Central memory CD4-positive, alpha-beta T cell (primary cell): Measurements from ENCODE around the gene BIN2.

Experiments used
- DNase-seq: peaks from one replicate; pipeline ENCODE4 v3.0.0; 2022
- total RNA-seq, 3 experiments: gene quantifications; one replicate each; lab custom pipeline; 2026; lab: John Stamatoyannopoulos, UW

Gene BIN2
- 33.2 to 262 (median 242) reads per million in 3 experiments for total RNA-seq

- DNase-seq = peak; percentile 74
These were observed at the start of gene BIN2 for GRCh38 chr12:51323966-51324895. TSS of gene BIN2 (minus strand) at chr12:51324174. CDS start at chr12:51324102, 72 bp downstream.

- no peak for DNase-seq
These were observed 49.2 kb upstream of the BIN2 start for GRCh38 chr12:51373187-51373586.

DNA sequence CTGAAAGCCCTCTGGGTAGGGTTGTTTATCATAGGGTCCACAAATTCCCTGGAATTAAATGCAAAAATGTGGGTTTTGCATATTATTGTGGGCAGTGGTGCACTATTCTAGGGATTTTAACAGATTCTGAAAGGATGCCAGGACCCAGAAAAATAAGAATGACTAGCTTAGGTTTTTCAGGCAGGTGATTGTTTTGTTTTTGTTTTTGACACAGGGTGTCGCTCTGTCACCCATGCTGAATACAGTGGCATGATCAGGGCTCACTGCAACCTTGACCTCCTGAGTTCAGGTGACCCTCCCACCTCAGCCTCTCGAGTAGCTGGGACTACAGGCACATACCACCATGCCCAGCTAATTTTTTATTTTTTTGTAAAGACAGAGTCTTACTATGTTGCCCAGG lies 48.0 kb upstream of the BIN2 start:
- DNase-seq = no peak

GRCh38 chr12:51371295-51371953 lies 47.5 kb upstream of the BIN2 start:
- no peak for DNase-seq

- no peak for DNase-seq
These were observed 46.7 kb upstream of the BIN2 start for GRCh38 chr12:51370667-51371066.

DNA sequence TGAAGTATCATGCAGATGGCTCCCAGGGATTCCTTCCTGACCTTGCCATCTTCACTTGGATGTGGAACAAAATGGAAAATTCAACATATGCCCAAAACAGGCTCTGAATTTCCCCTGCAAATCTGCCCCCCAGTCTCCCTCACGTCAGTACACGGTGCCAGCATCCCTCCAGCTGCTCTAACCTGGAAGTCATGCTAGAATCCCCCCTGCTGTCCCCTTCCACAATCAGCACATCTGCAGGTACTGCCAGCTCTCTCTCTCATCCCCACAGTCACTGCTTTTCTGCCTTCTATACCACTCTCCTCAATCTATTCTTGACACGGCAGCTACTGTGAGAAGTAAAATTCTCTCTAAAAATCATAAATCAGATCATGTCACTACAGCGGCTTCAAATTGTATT lies 45.6 kb upstream of the BIN2 start:
- no peak for DNase-seq

DNA sequence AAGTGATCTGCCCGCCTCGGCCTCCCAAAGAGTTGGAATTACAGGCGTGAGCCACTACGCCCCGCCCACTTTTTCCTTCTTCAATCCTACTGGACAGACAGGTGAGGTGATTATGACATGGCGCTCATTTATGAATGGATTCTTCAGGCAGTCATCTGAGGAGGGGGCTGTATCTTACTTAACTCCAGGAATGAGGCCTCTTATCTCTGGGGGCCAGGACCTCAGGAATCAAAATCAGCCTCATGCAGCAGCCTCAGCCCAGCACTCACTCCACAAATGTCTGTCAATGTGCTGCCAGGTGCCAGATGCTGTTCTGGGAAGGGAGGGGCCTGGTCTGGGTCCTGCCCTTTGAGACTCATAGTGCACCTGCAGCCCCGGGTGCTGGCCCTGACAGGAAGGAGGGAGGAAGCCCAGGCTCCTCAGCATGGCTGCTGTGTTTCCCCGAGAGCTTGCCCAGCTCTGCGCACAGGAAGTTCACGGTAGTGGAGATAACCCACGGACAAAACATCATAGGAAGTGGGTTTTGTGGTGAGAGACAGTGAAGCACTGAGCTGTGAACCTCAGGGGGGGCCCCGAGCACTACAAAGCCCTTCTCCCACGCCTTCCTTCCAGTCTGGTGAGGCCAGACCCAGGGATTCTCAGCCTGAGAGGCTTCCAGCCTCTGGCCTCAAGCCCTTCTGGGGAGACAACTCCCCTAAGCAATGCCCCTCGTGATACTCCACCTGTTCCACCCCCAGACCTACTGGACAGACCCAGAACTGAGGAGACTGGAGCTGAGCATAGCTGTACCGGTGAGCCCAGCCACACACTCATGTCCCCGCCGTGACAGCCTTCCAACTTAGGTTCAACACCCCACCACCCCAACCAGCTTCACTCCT lies 44.9 kb upstream of the BIN2 start:
- DNase-seq = peak; percentile 98

DNA sequence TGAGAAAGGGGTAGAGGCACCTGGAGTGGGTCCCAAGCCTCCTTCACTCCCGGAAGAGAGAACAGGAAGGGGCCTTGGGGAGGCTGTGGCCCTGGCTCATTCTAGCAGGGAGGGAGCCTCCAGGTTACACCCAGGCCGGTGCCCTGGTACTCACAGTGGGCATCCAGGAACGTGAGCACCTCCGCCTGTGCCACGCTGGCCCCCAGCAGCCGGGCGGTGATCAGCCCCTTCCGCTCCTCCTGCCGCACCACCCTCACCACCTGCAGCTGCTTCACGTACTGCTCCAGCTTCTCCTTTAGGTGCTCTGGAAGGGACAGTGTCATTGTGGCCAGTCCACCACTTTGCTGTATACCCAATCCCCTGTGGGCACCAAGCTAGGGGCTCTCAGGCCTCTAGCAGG lies 41.3 kb upstream of the BIN2 start:
- DNase-seq = no peak

- no peak for DNase-seq
These were observed 40.0 kb upstream of the BIN2 start for GRCh38 chr12:51364001-51364400.

DNA sequence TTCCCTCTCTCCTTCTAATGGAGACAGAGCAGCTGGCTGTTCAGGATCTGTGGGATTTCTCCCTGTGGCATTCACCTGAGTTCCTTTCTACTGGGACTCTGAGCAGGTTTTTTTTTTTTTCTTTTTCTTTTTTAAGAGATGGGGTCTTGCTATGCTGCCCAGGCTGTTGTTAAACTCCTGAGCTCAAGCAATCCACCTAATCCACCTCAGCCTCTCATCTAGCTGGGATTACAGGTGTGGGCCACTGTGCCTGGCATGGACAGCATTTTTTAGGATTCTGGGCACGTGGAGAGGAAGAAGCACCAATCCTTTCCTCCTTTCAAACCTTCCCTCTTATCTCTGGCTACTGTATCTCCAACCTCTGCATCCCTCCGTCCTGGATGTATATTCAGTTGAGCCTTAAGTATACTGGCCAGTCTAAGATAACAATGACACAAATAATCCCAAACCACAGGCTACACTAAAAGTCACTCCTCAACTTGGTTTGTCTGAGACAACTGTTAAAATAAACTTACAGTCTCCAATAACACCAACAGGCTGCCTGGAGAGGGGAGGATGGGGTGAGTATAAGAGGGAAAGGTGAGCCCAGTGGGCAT lies 38.9 kb upstream of the BIN2 start:
- DNase-seq = no peak

- DNase-seq = no peak
These were observed 38.3 kb upstream of the BIN2 start for GRCh38 chr12:51362307-51362706.

DNA sequence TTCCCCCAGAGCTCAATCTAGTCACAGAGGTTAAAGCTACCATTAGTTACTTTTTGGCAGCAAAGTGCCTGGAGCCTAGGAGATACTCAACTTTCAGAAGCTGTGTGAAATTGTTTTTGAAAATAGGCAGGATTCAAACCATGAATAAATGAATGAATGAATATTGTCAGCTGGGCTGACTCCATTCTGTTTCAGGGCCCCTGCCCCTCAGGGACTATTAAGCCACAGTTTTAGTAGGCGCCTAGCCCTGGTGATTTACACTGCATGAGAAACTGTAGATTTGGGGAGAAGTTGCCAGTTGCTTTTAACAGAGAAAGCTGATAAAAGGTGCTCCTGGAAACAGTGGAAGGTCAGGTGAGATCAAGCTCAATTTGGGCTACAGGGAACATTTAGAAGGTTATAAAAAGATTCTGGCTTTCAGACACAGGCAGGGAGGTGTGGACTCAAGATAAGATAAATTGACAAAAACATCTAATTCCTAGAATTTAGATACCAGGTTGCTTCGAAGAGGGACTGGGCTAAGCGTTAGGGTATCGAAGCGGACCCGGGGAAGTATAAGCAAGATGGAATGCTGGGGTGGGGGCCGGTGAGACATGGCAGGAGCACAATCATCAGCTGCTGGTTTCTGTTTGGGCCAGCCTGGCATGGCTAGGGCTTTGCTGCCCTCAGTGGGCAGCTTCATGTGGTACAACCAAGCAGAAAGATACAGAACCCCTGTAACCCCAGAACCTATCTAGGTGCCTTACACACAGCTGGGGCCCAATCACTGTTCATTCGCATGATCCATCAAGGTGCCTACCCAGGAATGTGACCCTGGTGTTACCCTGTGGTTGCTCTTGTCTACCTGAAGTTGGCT lies 37.4 kb upstream of the BIN2 start:
- DNase-seq = no peak

DNA sequence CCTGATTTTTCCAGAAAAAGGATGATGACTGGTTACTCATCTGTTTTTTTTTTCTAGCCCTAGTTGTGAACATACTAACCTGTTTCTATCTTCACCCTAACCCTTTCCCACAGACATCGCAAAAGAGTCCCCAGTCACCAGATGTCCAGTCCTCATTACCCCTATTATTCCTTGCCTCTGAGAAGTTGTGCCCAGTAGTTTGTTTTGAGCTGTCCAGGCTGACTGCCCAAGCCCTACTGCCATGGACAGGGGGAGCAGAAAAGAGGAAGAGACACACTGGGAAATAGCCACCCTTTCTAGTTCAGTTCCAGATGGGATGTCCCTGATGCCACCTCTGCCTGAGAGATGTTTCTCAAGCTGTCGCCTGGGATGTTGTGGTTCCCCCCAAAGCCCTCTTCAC lies 36.3 kb upstream of the BIN2 start:
- no peak for DNase-seq

- no peak for DNase-seq
These were observed 35.9 kb upstream of the BIN2 start for GRCh38 chr12:51359851-51360250.

DNA sequence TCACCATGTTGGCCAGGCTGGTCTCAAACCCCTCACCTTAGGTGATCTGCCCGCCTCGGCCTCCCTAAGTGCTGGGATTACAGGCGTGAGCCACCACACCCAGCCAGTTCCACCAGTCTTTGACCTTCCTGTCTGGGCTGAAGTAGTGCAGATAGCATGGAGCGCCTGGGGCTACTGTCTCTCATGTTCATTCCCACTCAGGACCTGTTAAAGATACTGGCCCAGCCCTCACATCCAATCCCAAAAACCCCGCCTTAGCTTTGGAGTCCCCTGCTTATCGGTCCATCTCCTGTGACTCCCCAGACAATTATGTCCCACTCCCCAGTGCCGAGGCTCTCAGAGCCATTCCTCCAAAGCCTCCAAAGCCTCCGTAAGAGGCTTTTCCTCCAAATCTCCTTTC lies 34.5 kb upstream of the BIN2 start:
- DNase-seq = no peak

- no peak for DNase-seq
These were observed 33.5 kb upstream of the BIN2 start for GRCh38 chr12:51357374-51358047.

DNA sequence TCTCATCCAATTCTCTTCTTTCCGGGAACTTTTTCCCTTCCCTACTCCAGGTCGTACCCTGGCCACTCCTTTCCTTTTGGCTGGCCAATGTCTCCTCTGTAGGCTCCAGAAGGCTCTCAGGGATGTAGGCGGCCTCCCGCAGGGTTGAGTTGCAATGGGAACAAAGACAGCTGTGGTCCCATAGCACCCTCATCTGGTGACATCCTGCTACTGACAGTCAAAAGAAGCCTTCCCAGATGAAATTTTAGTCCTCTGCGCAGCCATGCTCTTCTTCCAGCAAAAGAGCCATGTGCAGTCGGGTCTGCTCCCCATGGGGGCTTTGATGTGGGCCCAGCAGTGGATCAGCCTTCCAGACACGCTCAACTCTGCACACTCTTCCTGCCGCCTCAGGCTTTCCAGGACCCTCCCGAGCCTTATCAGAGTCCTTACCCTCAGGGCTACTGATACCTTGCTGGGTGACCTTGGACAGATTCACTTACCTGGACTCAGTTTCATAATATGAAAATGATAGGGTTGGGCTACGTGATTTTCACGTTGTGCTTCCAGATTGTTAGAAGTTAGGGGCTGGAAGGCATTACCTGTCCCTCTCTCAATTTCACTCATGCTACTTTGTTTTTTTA lies 28.0 kb upstream of the BIN2 start:
- DNase-seq = peak; percentile 39

DNA sequence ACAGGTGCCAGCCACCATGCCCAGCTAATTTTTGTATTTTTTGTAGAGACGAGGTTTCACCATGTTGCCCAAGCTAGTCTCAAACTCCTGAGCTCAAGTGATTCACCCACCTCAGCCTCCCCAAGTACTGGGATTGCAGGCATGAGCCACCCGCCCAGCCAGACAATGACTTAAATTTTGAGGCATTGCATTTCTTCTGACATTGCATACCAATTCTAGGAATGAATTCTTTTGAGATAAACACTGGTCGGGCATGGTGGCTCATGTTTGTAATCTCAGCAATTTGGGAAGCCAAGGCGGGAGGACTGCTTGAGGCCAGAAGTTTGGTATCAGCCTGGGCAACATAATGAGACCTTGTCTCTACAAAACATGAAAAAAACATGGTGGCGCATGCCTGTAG lies 25.1 kb upstream of the BIN2 start:
- no peak for DNase-seq

GRCh38 chr12:51348116-51348515 lies 24.1 kb upstream of the BIN2 start:
- DNase-seq = no peak

GRCh38 chr12:51346581-51346980 lies 22.6 kb upstream of the BIN2 start, which contains the start of gene CELA1:
TSS of gene CELA1 (minus strand) at chr12:51346679. CDS start at chr12:51346638, 41 bp downstream.
- no peak for DNase-seq
